HG03378 (cell line): ENCODE data around the gene IL4I1.

Experiments used
- ATAC-seq: cut with Tn5 transposase; IDR thresholded peaks from one replicate; pipeline ENCODE4 v1.9.1; 2021; ENCODE audit warnings: mild to moderate bottlenecking, moderate library complexity; ENCODE audit not compliant: unreplicated experiment

Gene IL4I1

DNA sequence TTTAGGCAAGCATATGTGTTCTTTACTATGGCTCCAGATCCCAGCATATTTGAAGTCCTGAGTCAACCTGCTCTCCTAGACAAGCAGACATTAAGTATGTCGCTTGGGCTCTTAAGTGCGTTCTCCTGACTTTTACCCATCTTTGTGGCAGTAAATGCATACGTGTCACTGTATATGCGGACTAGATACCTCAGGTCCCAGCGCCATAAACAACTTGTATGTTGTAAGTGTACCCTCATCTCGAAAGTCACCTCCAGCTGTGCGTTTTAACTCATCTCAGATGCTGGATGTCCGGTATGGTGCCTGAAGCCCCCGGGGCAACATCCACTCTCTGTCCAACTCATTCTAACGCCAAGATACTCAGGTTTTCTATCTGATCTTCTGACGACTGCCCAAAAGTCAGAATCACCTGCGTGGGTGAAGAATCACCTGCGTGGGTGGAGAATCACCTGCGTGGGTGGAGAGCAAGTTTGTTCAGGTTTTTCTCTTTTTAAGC lies 44.0 kb downstream of the IL4I1 start:
- ATAC-seq, result no peak

DNA sequence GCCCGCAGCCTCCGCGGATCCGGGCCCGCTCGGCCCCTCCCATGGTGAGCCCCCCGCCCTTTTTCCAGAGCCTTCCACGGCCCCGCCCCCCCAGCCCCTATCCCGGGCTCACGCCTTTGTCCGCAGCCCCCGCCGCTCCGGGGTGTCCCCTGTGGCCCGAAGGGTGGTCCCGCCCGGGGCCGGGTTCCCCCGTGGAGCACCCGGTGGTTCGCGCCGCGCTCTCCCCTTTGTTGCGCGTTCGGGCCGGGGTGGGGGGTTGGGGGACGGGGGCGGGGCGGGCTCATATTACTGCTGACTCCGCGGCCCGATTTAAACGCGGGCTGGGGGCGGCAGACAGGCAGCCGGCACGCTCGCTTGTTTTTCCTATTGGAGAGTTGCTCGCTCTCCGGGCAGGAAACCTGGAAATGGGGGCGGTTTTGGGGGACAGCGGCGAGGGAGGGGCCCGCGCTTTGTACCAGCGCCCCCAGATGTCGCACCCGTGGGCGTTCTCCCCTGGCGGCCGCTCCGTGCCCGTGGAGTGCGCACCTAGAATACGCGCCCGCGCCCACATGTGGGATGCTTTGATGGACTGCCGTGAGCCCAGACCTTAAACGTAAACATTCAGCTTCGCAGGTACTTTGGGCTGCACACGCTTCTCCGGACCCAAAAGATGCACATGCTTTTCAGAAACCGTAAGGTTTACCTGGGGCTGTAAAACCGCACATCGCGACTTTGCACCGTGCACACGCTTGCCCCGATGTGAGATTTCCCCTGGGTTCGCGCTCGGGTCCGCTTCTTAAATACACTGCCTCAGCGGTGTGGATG lies 45.0 kb downstream of the IL4I1 start:
- no peak for ATAC-seq

DNA sequence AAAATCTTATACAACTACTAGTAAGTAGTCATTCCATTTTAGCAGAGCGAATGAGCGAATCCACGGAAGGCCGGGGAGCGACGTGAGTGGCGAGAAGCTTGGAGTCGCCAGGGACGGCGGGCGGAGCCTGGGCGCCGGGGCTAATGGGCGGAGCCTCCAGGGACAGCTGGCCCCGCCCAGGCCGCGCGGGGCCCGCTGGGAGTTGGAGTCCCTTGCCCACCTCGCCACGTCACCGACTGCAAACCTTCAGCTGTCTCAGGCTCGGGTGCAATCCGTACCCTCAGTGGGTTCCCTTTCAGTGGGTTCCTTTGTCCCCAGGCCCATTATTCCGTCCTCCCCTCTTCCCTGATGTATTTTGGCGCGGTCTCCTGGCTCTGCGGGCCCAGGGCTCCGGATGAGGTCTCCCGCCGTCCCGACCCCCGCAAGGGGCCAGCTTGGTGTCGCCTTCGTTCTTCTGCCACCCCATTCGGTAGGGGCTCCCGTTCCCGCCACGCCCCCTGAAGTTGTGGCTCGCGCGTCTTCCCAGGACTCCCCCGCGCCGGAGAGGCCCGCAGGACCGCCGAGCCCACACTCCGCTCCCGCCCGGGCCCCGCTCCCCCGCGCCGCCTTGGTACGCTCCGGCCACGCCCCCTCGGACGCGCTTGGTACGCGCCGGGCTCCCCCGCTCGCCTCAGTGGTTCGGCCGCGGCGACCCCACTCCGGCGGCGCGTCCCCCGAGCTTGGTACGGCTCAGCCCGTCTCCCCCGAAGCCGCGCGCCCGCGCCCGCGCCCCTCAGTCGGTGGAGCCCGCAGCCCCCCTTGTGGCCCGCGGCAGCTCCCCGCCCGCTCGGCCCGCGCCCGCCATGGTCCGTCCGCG lies 46.0 kb downstream of the IL4I1 start, which contains the start of gene PTOV1:
Gene PTOV1, plus strand, starts transcription at position 673 of the 856 bp plus-strand sequence.
- ATAC-seq, result peak; percentile 44

GRCh38 chr19:49850221-49850486 lies 46.5 kb downstream of the IL4I1 start:
- ATAC-seq, result peak; percentile 21

- ATAC-seq, result no peak
Measured at GRCh38 chr19:49849433-49850220, 47.1 kb downstream of the IL4I1 start.

- no peak for ATAC-seq
Measured at GRCh38 chr19:49848938-49849337, 47.7 kb downstream of the IL4I1 start.

- ATAC-seq, result no peak
Measured at GRCh38 chr19:49847731-49848696, 48.7 kb downstream of the IL4I1 start.

DNA sequence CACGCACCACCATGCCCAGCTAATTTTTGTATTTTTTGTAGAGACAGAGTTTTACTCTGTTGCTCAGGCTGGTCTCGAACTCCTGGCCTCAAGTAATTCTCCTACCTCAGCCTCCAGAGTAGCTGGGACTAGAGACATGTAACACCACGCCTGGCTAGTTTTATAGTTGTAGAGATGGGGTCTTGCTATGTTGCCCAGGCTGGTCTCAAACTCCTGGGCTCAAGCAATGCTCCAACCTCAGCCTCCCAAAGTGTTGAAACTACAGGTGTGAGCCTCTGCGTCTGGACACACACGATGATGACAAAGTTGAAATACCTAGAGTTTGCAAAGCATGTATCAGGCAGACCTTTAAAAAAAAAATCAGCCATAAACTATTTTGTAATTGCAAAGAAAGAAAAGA lies 50.3 kb downstream of the IL4I1 start:
- ATAC-seq, result no peak

- no peak for ATAC-seq
Measured at GRCh38 chr19:49845414-49845813, 51.3 kb downstream of the IL4I1 start.

DNA sequence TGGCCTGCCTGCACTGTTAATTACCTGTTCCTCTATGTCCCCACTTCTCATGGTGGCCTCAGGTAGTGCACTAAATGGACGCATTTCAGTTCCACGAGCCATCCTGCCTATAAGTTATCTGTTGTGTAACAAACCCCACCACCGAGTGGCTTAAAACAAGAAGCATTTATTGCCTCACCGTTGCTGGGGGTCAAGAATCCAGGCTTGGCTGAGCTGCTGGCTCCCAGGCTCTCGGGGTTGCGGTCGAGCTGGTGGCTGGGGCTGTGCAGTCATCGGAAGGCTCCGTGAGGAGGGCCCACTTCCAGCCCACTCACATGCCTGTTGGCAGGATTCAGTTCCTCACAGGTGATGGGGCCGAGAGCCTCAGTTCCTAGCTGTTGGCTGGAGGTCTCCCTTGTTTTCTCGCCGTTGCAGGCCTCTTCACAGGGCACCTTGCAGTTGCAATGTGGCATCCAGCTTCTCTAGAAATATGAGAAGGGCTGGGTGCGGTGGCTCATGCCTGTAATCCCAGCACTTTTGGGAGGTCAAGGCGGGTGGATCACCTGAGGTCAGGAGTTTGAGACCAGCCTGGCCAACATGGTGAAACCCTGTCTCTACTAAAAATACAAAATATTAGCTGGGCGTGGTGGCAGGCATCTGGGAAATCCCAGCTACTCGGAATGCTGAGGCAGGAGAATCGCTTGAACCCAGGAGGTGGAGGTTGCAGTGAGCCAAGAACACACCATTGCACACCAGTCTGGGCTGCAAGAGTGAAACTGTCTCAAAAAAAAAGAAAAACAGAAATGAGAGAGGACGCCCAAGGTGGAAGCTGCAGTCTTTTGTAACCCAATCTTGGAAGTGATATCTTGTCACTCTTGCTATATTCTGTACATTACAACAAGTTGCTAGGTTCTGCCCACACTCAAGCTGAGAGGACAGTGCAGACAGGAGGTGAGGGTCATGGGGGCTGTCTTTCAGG lies 52.3 kb downstream of the IL4I1 start:
- ATAC-seq, result no peak

- ATAC-seq, result no peak
Measured at GRCh38 chr19:49843265-49843664, 53.4 kb downstream of the IL4I1 start.

DNA sequence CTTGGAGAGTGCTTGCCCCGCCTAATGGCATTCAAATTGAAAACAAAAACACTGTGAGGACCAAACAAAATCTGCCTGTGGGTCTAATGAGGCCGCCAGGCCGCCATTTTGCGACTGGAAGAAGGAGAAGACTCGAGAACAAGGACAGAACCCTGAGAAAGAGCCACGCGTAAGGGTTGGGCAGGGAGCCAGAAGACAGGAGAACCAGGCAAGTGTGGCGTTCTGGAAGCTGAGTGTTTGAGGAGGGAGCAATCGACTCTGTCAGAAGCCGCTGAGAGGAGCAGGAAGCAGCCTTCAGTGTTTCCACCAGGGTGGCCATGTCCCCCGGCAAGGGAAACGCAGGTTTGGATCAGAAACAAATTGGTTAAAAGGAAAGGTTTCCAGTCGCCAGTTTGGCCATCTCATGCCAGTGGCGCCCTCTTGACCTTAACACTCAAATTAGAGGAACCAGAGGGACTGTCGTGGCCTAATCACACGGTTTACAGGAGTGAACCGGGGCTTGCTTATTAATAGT lies 55.9 kb downstream of the IL4I1 start:
- no peak for ATAC-seq

DNA sequence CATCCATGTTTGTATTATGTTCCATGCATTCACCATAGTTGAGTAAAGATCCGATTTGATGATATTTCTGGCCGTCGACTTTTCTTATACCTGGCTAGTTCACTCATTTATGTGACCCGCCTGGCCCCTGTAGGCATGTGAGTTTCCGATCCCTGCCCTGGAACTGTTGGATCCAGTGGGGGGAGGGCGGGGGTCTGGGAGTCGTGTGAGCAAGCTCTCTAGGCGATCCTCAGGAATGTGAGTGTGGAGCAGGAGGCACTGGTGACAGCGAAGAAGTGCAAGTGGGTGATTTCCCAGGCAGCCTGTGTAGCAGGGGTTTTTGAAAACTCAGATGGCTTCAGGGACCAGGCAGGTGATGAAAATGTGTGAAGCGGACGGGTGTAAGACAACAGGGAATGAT lies 56.4 kb downstream of the IL4I1 start:
- ATAC-seq, result no peak

GRCh38 chr19:49839713-49840112 lies 57.0 kb downstream of the IL4I1 start:
- no peak for ATAC-seq
